NT2/D1 (cell line): ENCODE results near the gene TRIP6.

Experiments used
- DNase-seq: peaks from one replicate; pipeline ENCODE4 v3.0.0-alpha.2; 2011; ENCODE audit warnings: low read depth, low spot score
- H3K27me3 ChIP-seq: 2 replicates; pipeline ENCODE4 v1.6.0; 2011; ENCODE audit warnings: mild to moderate bottlenecking; ENCODE audit not compliant: insufficient read length, insufficient read depth
- H3K36me3 ChIP-seq: 2 replicates; pipeline ENCODE4 v1.6.1; 2011; ENCODE audit warnings: mild to moderate bottlenecking, low read length, mixed read lengths; ENCODE audit not compliant: insufficient read depth, insufficient read length
- H3K4me1 ChIP-seq: 2 replicates; pipeline ENCODE4 v1.5.1; 2011; ENCODE audit not compliant: insufficient read depth, insufficient read length
- H3K4me3 ChIP-seq: 2 replicates; pipeline ENCODE4 v1.5.1; 2011; ENCODE audit warnings: low read depth; ENCODE audit not compliant: insufficient read length
- H3K9ac ChIP-seq: 2 replicates; pipeline ENCODE4 v1.6.0; 2011; ENCODE audit warnings: low read depth; ENCODE audit not compliant: insufficient read length
- H3K9me3 ChIP-seq: 2 replicates; pipeline ENCODE4 v1.5.1; 2011; ENCODE audit warnings: mild to moderate bottlenecking, low read length; ENCODE audit not compliant: insufficient read depth
- SUZ12 ChIP-seq: IDR thresholded peaks from 2 replicates; pipeline ENCODE4 v1.6.1; 2011; ENCODE audit not compliant: insufficient read length, insufficient read depth; ENCODE audit errors: extremely low read depth
- YY1 ChIP-seq: IDR thresholded peaks from 2 replicates; pipeline ENCODE4 v1.6.1; 2011; ENCODE audit not compliant: insufficient read length, insufficient read depth
- ZNF274 ChIP-seq: IDR thresholded peaks from 2 replicates; pipeline ENCODE4 v1.6.1; 2011; ENCODE audit warnings: mild to moderate bottlenecking, low read depth, low read length

Gene TRIP6

GRCh38 chr7:100860702-100861615 lies 6.2 kb upstream of the TRIP6 start:
- TF ChIP-seq SUZ12 (no peak), YY1 (no peak), ZNF274 (no peak)
- H3K4me3 ChIP-seq: no peak overlapping the region
- H3K9ac ChIP-seq: no peak overlapping the region
- H3K27me3 ChIP-seq: no peaks in the 10 kb centered on the region
- no peak for DNase-seq
- peaks cover 39% of the 10 kb centered on the region for H3K36me3 ChIP-seq
- H3K4me1 ChIP-seq: peaks cover 2% of the 10 kb centered on the region
- H3K9me3 ChIP-seq: no peaks in the 10 kb centered on the region

DNA sequence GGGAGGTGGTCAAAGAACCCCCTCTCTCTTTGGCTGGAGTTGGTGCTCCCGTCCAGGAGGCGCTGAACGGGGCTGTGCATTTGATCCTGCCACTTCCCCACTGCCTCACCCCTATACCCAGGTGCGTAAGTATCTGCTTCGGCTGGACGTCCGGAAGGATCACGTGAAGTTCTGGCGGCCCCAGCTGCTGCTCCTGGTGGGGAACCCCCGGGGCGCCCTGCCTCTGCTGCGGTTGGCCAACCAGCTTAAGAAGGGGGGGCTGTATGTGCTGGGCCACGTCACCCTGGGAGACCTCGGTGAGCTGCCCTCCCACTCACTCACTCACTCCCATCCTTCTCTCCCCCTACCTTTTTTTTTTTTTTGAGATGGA lies 5.6 kb upstream of the TRIP6 start:
- Histone ChIP-seq H3K4me3 (no peak overlapping the region), H3K36me3 (peaks cover 39% of the 10 kb centered on the region), H3K4me1 (peaks cover 5% of the 10 kb centered on the region), H3K27me3 (no peaks in the 10 kb centered on the region), H3K9me3 (no peaks in the 10 kb centered on the region), H3K9ac (no peak overlapping the region)
- DNase-seq: no peak
- TF ChIP-seq SUZ12 (no peak), ZNF274 (no peak), YY1 (no peak)

DNA sequence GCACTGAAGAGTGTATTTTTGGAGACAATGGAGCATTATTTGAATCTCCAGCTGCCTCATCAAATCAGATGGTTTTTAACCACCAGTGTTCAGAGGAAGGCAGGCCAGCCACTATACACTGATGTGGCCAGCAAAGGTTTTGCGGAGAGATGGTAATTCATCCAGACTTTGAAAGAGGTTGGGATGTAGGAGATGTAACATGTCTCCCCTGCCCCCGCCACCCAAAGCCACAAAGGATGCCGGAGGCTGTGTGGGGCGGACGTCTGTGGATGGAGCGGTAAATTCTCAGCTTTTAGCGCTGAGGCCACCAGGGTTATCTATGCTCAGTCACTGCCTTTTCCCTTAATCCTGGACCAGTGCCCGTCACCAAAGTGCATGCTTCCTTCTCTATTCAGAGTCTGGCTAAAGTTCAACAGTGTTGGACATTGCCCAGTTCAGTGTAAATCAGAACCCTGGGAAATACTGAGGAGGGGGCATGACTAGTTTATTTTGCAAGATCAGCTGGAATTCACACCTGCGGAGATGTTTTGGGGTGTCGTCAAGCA lies 3.7 kb upstream of the TRIP6 start:
- TF ChIP-seq YY1 (no peak), ZNF274 (no peak), SUZ12 (no peak)
- peaks cover 7% of the 10 kb centered on the region for H3K4me1 ChIP-seq
- no peak for DNase-seq
- no peak overlapping the region for H3K4me3 ChIP-seq
- H3K9me3 ChIP-seq: no peaks in the 10 kb centered on the region
- no peak overlapping the region for H3K9ac ChIP-seq
- peaks cover 45% of the 10 kb centered on the region for H3K36me3 ChIP-seq
- no peaks in the 10 kb centered on the region for H3K27me3 ChIP-seq

DNA sequence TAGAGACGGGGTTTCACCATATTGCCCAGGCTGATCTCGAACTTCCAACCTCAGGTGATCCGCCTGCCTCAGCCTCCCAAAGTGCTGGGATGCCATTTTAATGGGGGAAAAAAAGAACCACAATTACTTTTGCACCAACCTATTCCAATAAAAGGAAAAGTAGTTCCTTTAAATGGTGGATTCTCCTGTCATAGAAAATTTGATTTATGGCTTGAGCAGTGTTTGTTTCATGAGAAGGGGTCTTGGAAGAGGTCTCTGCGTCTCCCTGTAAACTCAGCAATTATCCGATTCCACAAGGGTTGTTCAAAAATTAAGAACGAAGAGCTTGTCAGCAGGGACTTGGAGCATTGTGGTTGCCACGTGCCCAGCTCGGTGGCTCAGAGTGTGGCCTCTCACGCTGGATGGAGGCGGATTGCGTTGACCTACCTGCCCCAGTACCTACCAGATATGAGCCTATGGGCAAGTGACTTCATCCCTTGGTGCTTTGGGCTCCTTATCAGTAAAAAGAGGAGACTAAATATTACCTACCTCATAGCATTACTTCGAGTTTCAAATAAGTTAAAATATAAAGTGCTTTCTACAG lies 2.8 kb upstream of the TRIP6 start:
- peaks cover 7% of the 10 kb centered on the region for H3K4me1 ChIP-seq
- H3K27me3 ChIP-seq: no peaks in the 10 kb centered on the region
- no peak for TF ChIP-seq SUZ12
- TF ChIP-seq ZNF274: no peak
- no peak for TF ChIP-seq YY1
- no peak overlapping the region for H3K9ac ChIP-seq
- no peaks in the 10 kb centered on the region for H3K9me3 ChIP-seq
- no peak overlapping the region for H3K4me3 ChIP-seq
- H3K36me3 ChIP-seq: peaks cover 53% of the 10 kb centered on the region
- DNase-seq: no peak

DNA sequence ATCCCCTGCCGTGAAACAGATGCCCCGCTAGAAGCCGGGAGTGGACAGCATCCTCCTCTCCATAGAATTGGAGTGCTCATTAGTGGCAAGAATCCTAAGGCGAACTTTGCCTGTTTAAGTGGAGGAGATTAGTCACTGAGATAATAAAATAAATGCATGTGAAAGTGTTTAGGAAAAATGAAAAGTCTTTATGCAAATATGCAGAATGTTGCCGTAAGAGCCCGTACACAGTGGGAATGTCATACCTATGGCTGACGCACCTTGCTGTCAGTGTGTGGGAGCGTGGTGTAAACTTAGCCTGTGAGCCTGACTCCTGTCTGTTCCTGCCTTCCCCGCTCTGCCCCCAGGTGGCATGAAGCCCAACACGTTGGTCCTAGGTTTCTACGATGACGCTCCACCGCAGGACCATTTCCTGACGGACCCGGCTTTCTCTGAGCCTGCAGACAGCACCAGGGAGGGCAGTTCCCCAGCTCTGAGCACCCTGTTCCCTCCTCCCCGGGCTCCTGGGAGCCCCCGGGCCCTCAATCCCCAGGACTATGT lies 1.7 kb upstream of the TRIP6 start:
- H3K4me1 ChIP-seq: peaks cover 7% of the 10 kb centered on the region
- no peak overlapping the region for H3K9ac ChIP-seq
- TF ChIP-seq SUZ12: no peak
- no peak for TF ChIP-seq ZNF274
- no peak for TF ChIP-seq YY1
- no peaks in the 10 kb centered on the region for H3K9me3 ChIP-seq
- no peak for DNase-seq
- H3K36me3 ChIP-seq: peaks cover 51% of the 10 kb centered on the region
- H3K4me3 ChIP-seq: no peak overlapping the region
- no peaks in the 10 kb centered on the region for H3K27me3 ChIP-seq

GRCh38 chr7:100865938-100866728 lies 1.1 kb upstream of the TRIP6 start:
- H3K4me3 ChIP-seq: no peak overlapping the region

More at GRCh38 chr7:100865938-100866728, 1.1 kb upstream of the TRIP6 start:
- Histone ChIP-seq H3K9ac (peak overlapping the region; percentile 64), H3K27me3 (no peaks in the 10 kb centered on the region), H3K36me3 (peaks cover 51% of the 10 kb centered on the region), H3K9me3 (no peaks in the 10 kb centered on the region), H3K4me1 (peaks cover 7% of the 10 kb centered on the region)
- no peak for TF ChIP-seq YY1
- TF ChIP-seq ZNF274: no peak
- no peak for TF ChIP-seq SUZ12
- no peak for DNase-seq
